Sciatic nerve (tissue), 2 donors: ENCODE data around the gene OR9Q1. TPM values are rescaled to one million over a fixed set of nuclear protein-coding genes. Genes with fewer than 3 reads are reported as not detected.

Source experiments
- ATAC-seq: fragments of 200-7000 bp; cut with Tn5 transposase; one replicate; pipeline ENCODE4 v1.9.1; 2020; ENCODE audit warnings: mild to moderate bottlenecking, moderate library complexity
- DNase-seq: peaks from one replicate; pipeline ENCODE4 v3.0.0-alpha.2; 2020; ENCODE audit warnings: low spot score
- intact Hi-C: fragments of 100-400 bp; cut with DNase I; formaldehyde crosslinking; loops from one replicate; pipeline ENCODE4 v1.14.2; 2022
- total RNA-seq: library from RNA; stranded (reverse); fragmentation: NEBNext Ultra II Directional; extraction: Animal tissue kit (Norgen Biotek cat#: 25700); gene quantifications from one replicate; pipeline ENCODE4 v1.2.1, GENCODE V29; 2021
- donor health status: DM: no; HTN: no; CAD: no.
- donor health status: DM: no; HTN: no; CAD: no.

Gene OR9Q1
- total RNA-seq, 1 donor from 2014 or later, result not detected

- DNase-seq (no peak), ATAC-seq (no peak)
- intact Hi-C loops, result no loop called here
Observed at GRCh38 chr11:58097437-58097836, 73.8 kb downstream of the OR9Q1 start.

GRCh38 chr11:58121096-58121495 is 97.4 kb downstream of the OR9Q1 start:
- DNase-seq (no peak), ATAC-seq (no peak)
- intact Hi-C loops, result no loop called here

GRCh38 chr11:58125469-58125868 is 101.8 kb downstream of the OR9Q1 start, which contains the start of gene OR9I1:
Gene OR9I1, minus strand, starts transcription at chr11:58125530. Its CDS starts 6,086 bp downstream, at chr11:58119444.
- ATAC-seq (no peak), DNase-seq (no peak)
- intact Hi-C loops, result no loop called here

- ATAC-seq (no peak), DNase-seq (no peak)
- intact Hi-C loops, result no loop called here
Observed at GRCh38 chr11:58127350-58127749, 103.7 kb downstream of the OR9Q1 start.

- DNase-seq, result no peak
- intact Hi-C loops, result no loop called here
- no peak for ATAC-seq
Observed at GRCh38 chr11:58133309-58134076, 109.8 kb downstream of the OR9Q1 start.

- DNase-seq, result no peak
- intact Hi-C loops, result no loop called here
- no peak for ATAC-seq
Observed at GRCh38 chr11:58134151-58134550, 110.5 kb downstream of the OR9Q1 start.

- no peak for DNase-seq
- ATAC-seq, result no peak
- intact Hi-C loops, result no loop called here
Observed at GRCh38 chr11:58135171-58135570, 111.5 kb downstream of the OR9Q1 start.

GRCh38 chr11:58142761-58143160 is 119.1 kb downstream of the OR9Q1 start:
- DNase-seq (no peak), ATAC-seq (no peak)
- intact Hi-C loops, result no loop called here

GRCh38 chr11:58152781-58153180 is 129.1 kb downstream of the OR9Q1 start:
- intact Hi-C loops, result no loop called here
- no peak for DNase-seq
- ATAC-seq, result no peak

- DNase-seq, result no peak
- no peak for ATAC-seq
- intact Hi-C loops, result no loop called here
Observed at GRCh38 chr11:58164389-58164788, 140.7 kb downstream of the OR9Q1 start.

- no peak for ATAC-seq
- intact Hi-C loops, result no loop called here
- DNase-seq, result no peak
Observed at GRCh38 chr11:58164990-58165389, 141.3 kb downstream of the OR9Q1 start.

- intact Hi-C loops, result no loop called here
- DNase-seq (no peak), ATAC-seq (no peak)
Observed at GRCh38 chr11:58165504-58166106, 141.9 kb downstream of the OR9Q1 start.

- ATAC-seq, result no peak
- intact Hi-C loops, result no loop called here
Observed at GRCh38 chr11:58177409-58178054, 153.9 kb downstream of the OR9Q1 start.

GRCh38 chr11:58178444-58178843 is 154.8 kb downstream of the OR9Q1 start:
- intact Hi-C loops, result no loop called here
- no peak for DNase-seq
- no peak for ATAC-seq

More at GRCh38 chr11:58177409-58178054, 153.9 kb downstream of the OR9Q1 start:
- no peak for DNase-seq

- intact Hi-C loops, result no loop called here
- DNase-seq (no peak), ATAC-seq (no peak)
Observed at GRCh38 chr11:58179648-58180047, 156.0 kb downstream of the OR9Q1 start.

GRCh38 chr11:58186938-58187337 is 163.3 kb downstream of the OR9Q1 start:
- no peak for ATAC-seq
- DNase-seq, result no peak
- intact Hi-C loops, result no loop called here

- intact Hi-C loops, result no loop called here
- ATAC-seq (no peak), DNase-seq (no peak)
Observed at GRCh38 chr11:58188770-58189169, 165.1 kb downstream of the OR9Q1 start, which contains the start of gene OR9Q2. Gene OR9Q2, plus strand, starts transcription at chr11:58189070. Its CDS starts 1,421 bp downstream, at chr11:58190491.

GRCh38 chr11:58192229-58192628 is 168.5 kb downstream of the OR9Q1 start:
- DNase-seq (no peak), ATAC-seq (no peak)
- intact Hi-C loops, result no loop called here

- DNase-seq (no peak), ATAC-seq (no peak)
- intact Hi-C loops, result no loop called here
Observed at GRCh38 chr11:58193391-58193790, 169.7 kb downstream of the OR9Q1 start.

- intact Hi-C loops, result no loop called here
- ATAC-seq (no peak), DNase-seq (no peak)
Observed at GRCh38 chr11:58195939-58196338, 172.3 kb downstream of the OR9Q1 start.
